Measurements from ENCODE around the gene DIS3L2.
"Not testable (repeated sequence)": the region's sequence is repeated elsewhere in the genome, so short reads cannot be mapped to it uniquely, and the experiment has no call there.

Gene DIS3L2

GRCh38 chr2:232299927-232300674 is 338.6 kb downstream of the DIS3L2 start:
- no peak for DNase-seq (ENCODE audit: low spot score)

- no peak for DNase-seq (ENCODE audit: low spot score)
Measured at GRCh38 chr2:232300894-232301387, 339.4 kb downstream of the DIS3L2 start.

DNA sequence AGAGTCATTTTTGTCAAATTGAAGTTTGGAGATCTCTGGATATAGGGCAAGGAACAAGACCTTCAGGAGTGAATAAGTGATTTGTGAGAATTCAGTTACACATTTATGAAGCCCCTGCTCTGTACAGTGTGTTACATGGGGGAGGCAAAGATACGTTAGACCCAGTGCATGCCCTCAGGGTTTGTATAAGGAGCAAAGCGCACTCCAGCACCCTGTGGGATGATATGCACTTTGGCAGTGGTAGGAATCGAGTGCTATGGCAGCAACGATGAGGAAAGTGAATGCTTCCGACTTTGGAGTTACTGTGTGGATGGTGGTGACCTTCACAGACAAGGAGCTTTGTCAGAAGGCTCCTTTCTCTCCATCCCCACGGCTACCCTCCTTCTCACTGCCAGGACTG is 342.7 kb downstream of the DIS3L2 start:
- no peak for DNase-seq (ENCODE audit: low spot score)

- DNase-seq (ENCODE audit: low spot score), result no peak
Measured at GRCh38 chr2:232306741-232307305, 345.3 kb downstream of the DIS3L2 start.

GRCh38 chr2:232307854-232308253 is 346.3 kb downstream of the DIS3L2 start:
- DNase-seq (ENCODE audit: low spot score), result no peak

DNA sequence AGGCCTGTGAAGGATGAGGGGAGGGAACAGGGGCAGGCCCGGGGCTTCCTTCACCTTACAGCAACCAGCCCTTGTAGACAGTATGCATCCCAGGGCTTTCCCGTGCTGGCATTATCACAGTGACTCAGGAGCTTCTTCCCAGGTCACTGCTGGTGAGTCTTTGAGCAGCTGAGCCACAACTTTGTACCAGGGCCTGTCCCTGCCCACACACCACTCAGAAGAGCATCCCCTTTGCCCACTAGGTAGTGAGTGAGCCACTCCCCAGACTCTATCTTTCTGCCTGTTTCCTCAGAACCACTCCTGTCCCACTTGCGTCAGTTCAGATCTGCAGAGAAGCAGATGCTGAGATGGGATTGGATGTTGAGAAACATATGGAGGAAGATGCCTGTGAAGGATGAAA is 347.5 kb downstream of the DIS3L2 start:
- no peak for DNase-seq (ENCODE audit: low spot score)

- DNase-seq (ENCODE audit: low spot score), result no peak
Measured at GRCh38 chr2:232309592-232309991, 348.1 kb downstream of the DIS3L2 start.

DNA sequence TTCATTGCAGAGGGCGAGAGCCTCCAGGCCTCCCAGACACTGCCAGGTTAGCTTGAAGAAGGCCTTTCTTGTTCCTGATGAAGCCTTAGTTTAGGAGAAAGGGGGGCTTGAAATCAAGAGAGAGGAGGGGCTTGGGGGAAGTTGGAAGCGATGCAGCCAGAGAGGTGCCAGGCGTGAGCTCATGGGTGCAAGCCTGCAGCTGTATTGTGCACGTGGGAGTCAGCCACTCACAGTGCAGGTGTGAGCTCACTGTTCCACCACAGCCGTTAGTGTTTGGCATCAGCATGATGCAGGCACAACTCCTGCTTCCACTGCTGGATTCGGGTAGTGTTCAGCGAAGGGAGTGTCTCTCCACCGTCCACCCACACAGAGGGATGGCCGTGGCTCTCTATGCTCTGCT is 348.6 kb downstream of the DIS3L2 start:
- DNase-seq (ENCODE audit: low spot score), result no peak

- DNase-seq (ENCODE audit: low spot score), result no peak
Measured at GRCh38 chr2:232310696-232311095, 349.2 kb downstream of the DIS3L2 start.

GRCh38 chr2:232313645-232314044 is 352.1 kb downstream of the DIS3L2 start:
- DNase-seq (ENCODE audit: low spot score), result not testable (repeated sequence)

DNA sequence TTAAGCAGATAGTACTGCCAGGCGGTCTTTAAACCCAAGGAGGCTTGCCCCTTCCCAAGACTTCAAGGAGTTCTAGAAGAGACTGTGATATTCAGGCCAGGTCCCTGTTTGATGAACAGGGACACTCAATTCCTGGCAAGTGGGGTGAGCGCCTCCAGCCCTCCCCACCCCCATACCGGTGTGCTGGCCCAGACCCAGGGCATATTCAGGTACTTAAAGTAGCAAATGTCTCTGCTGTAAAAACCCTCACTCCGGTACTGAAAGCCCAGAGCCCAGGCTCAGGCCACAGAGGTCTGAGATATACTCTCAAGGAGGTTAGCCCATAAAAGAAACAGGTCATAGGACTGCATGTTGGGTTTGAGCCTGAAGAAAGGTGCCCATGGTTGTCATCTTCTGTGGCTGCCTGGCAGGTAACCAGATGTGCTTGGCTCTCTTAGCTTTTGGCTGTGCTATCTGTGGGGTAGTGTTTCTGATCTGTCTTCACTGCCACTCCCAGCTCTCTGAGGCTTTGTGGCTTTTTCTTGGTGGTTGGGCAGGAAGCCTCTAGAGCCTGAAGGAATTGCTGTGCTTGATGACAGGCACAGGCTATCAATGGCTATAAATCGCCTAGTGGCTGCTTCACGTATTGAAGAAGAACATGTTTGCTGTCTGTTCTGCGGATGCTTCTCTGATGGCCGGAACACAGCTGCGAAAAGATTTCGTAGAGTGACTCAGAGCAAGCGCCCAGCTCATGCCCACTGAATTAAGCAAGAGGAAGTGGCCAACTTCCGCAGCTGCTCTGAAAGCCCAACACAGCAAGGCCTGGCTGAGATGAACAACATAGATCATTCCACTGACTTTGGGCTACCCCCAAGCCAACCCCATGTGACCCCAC is 353.8 kb downstream of the DIS3L2 start:
- DNase-seq (ENCODE audit: low spot score), result no peak

- DNase-seq (ENCODE audit: low spot score), result no peak
Measured at GRCh38 chr2:232315923-232316299, 354.4 kb downstream of the DIS3L2 start.

- no peak for DNase-seq (ENCODE audit: low spot score)
Measured at GRCh38 chr2:232316461-232317330, 355.2 kb downstream of the DIS3L2 start.

GRCh38 chr2:232318169-232318855 is 356.8 kb downstream of the DIS3L2 start:
- no peak for DNase-seq (ENCODE audit: low spot score)

DNA sequence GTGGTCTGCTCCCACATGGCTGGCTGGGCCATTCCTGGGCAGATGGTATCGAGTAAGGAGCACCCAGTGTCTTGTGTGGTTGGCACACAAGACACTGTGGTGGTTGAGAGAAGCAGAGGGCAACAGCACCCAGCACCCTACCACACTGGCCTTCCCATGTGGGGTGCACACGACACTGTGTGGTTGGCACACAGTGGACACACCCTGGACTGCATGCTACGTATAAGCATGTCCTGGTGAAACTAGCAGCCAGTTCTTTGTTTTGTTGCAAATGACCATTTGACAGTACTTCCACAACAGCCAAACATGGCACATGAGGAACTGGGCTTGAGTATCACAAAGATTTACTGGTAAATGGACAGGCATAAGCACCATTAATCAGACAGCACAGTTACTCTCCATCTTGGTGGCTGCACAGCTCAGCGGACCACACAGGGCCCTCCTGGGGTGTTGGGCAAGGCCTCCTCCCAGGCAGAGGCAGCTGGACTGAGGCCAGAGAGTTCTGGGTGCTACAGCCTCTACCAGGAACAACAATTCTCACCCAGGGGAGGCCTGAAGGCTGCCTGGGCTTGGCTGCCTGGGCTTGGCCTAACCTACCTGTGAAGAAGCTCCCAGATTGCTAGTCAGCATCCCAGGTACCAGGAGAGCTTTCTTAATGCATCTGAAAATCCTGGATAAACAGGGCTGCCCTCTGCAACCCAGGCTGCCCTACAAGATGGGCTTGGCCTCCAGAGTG is 357.7 kb downstream of the DIS3L2 start:
- DNase-seq (ENCODE audit: low spot score), result no peak

DNA sequence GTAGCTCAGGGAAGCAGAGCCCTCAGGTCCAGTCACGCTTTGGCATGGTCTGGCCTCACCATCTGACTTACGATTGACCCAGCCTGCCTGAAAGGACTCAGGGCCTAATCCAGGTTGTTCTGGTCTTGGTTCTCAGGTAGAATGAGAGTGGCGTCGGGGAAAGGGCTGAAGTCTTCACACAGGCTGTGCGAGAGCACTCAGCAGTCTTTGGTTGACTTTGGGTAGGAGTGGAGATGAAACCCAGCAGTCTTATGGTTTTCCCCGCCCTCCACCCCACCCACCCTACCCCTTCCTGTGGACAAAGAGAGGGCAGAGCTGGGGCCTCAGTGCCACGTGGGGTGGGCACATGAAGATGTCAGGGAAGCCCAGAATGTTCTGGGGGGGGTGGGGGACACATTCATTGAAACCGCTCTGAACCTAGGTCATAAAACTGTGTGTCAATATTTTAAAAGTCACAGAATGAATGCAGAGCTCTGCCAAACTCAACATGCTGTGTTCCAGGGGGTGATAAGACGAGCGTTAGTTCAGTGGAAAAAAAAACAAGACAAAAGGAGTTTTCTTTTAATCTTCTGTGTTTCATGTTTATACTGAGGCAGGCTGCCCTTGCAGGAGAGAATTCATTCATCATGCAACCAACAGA is 358.4 kb downstream of the DIS3L2 start:
- no peak for DNase-seq (ENCODE audit: low spot score)

- no peak for DNase-seq (ENCODE audit: low spot score)
Measured at GRCh38 chr2:232320443-232320803, 358.9 kb downstream of the DIS3L2 start.

DNA sequence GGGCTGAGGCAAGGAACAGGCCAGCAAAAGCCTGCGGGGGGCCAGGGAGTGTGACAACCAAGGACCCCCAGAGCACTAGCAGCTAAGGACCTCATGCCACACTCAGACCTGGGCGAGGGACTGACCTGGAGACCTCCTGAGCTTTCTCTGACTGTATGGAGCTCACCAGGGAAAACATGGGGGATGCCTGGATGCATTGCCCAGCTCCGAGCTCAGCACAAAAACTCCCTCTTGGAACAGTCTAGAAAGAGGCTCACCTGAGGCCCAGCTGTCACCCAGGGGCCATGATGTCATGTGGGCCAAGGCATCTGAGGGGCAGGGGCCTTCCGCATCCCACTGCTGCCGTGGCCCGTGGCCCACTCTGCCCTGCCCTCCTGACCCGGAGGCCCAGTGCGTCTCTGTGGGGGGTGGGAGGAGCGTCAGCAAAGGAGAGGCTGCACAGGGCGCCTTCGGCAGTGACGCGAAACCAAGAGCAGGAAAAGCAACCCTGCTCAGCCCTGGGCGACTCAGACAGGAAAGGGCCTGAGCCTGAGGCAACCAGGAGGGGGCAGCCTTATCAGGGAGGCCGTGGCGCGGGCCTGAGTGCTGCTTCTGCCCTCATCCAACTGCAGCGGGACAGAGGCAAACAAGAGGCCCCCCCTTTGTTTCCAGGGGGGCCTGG is 359.8 kb downstream of the DIS3L2 start:
- DNase-seq (ENCODE audit: low spot score), result no peak

DNA sequence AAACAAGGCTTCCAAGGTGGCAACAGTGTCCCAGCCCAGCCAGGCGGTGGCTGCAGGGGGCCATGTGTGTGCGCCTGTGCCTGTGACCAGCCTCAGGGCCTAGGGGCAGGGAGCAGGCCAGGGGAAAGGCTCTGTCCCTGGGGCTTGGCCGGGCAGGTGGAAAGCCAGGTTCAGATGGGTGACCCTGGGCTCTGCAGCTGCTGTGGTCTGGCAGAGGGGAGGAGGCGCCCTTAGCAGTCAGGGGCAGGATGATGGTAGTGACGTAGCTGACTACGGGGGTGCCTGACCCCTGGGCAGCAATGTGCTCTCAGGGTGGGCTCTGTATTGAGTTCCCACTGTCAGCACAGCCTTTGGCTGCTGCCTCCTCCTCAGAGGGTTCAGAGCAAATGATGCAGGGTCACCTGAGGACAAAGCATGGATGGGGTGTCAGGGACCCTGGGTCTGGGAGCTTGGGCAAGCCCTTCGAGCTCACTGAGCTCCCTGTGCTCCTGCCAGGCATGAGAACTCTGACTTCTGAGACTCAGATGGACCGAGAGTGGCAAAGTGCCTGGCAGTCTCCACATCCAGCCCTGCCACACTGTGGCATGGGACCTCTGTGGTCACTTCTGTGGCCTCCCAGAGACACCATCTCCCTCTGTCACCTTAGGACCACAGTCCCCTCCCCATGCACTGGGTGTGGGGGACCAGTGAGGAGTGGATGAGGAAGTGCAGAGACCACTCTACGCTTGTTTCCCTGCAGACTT is 360.5 kb downstream of the DIS3L2 start:
- no peak for DNase-seq (ENCODE audit: low spot score)
